ENCODE measurements around the gene MAMLD1.

Gene MAMLD1

DNA sequence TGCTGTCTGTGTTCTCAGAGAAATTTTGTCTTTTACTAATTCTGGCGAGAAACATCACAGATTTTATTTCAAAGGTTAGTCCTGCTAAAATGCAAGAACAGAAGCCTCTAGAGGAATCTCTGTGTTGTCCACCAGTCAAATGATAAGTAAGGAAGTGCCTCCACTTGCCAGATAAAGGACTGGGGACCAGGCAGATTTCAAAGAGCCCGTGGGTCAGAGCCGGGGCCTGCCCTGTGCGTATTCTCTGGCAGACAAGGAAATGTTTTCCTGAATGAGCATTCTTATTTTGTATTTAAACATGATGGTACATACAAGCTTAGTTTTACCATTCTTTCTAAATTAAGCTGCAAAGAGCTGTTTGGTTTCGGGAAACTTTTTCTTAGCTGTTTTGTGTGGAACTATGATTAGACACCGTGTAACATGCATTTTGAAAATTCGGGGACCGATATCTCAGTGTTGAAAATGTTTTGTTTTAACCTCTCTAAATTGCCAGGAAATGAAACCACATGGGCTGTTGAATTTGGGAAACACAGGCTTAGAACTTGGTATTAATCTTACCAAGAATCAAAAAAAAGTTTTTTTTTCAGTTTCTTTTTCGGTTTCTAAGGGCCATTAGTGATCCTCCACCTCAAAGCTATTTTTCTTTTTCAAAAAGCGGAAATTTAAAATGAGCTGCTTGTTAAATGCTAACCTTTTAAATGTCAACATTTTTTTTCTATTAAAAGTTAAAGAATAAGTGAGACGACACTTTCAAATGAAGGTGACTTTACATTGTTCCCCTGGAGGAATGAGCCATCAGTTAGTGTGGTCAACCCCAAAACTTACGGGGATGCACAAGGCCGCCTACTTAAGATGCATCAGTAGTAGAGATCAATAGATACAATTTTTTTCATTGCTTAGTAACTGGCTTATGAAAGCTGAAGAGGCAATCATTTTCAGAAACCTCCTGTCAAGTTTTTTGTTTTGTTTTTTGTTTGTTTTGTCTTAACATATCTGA, 115.7 kb downstream of the MAMLD1 start:
- DNase-seq (ENCODE audit: low spot score), result no peak
- in situ Hi-C loops (cut with MboI; ENCODE audit: low pct_unique_long_range_greater_than_20kb, low sequenced_read_pairs, unreplicated experiment), result no loop called here
- TF ChIP-seq, protein P1, sequence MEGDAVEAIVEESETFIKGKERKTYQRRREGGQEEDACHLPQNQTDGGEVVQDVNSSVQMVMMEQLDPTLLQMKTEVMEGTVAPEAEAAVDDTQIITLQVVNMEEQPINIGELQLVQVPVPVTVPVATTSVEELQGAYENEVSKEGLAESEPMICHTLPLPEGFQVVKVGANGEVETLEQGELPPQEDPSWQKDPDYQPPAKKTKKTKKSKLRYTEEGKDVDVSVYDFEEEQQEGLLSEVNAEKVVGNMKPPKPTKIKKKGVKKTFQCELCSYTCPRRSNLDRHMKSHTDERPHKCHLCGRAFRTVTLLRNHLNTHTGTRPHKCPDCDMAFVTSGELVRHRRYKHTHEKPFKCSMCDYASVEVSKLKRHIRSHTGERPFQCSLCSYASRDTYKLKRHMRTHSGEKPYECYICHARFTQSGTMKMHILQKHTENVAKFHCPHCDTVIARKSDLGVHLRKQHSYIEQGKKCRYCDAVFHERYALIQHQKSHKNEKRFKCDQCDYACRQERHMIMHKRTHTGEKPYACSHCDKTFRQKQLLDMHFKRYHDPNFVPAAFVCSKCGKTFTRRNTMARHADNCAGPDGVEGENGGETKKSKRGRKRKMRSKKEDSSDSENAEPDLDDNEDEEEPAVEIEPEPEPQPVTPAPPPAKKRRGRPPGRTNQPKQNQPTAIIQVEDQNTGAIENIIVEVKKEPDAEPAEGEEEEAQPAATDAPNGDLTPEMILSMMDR (IDR thresholded peaks at IDR 0.05; ENCODE audit: extremely low read depth, insufficient read depth, missing control alignments), result no peak

- TF ChIP-seq, protein P1 (IDR thresholded peaks at IDR 0.05; ENCODE audit: extremely low read depth, insufficient read depth, missing control alignments), result no peak
- in situ Hi-C loops (cut with MboI; ENCODE audit: low pct_unique_long_range_greater_than_20kb, low sequenced_read_pairs, unreplicated experiment), result no loop called here
- no peak for DNase-seq (ENCODE audit: low spot score)
Observed at GRCh38 chrX:150482537-150483206, 119.6 kb downstream of the MAMLD1 start.

- in situ Hi-C loops (cut with MboI; ENCODE audit: low pct_unique_long_range_greater_than_20kb, low sequenced_read_pairs, unreplicated experiment), result no loop called here
- DNase-seq (ENCODE audit: low spot score), result no peak
- TF ChIP-seq, protein P1 (IDR thresholded peaks at IDR 0.05; ENCODE audit: extremely low read depth, insufficient read depth, missing control alignments), result no peak
Observed at GRCh38 chrX:150483356-150483985, 120.4 kb downstream of the MAMLD1 start.

- DNase-seq (ENCODE audit: low spot score), result no peak
- TF ChIP-seq, protein P1 (IDR thresholded peaks at IDR 0.05; ENCODE audit: extremely low read depth, insufficient read depth, missing control alignments), result peak; percentile 44
- in situ Hi-C loops (cut with MboI; ENCODE audit: low pct_unique_long_range_greater_than_20kb, low sequenced_read_pairs, unreplicated experiment), result no loop called here
Observed at GRCh38 chrX:150486011-150486410, 122.9 kb downstream of the MAMLD1 start.

DNA sequence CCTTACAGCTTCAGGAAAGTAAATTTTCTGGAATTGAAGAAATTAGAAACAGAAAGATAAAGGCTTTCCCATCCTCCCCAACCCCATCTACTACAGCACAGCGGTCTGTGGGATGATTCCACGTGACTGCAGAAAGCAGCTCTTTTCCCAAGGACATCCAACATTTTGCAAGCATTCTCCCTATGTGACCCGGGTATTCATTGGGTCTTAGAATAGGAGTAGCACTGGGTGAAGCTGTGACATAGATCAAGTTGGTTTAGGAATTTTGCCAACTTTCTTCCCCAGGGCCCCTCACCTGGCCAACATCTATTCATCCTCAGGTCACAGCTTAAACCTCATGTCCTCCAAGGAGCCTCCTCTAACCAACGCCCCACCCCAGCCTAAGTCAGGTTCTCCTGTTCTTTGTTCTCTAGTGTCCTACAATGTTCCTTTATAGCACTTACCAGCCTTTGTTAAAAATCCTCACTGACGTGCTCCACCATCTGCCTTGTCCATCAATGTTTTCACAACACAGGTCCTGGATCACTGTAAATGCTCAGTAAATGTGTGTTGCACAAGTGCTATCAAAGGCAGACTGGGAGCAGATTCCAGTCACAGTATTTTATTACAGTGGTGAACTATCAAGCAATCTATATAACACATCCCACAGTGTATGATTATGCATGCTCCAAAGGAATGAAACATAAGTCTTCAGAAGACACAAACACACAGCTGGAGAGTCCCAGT, 124.4 kb downstream of the MAMLD1 start:
- no peak for DNase-seq (ENCODE audit: low spot score)
- TF ChIP-seq, protein P1 (IDR thresholded peaks at IDR 0.05; ENCODE audit: extremely low read depth, insufficient read depth, missing control alignments), result no peak
- in situ Hi-C loops (cut with MboI; ENCODE audit: low pct_unique_long_range_greater_than_20kb, low sequenced_read_pairs, unreplicated experiment), result no loop called here

Data from GM13977 (cell line).